ENCODE results near the gene UHRF2. TPM values are rescaled to one million over a fixed set of nuclear protein-coding genes. Genes with fewer than 3 reads are reported as not detected.

UHRF2 gene
- total and polyA plus RNA-seq, 9 of the 15 experiments (the other 6 are each of a cell fraction or from before 2014, with no cell fraction given) = 5.6 to 39.0 (median 20.1) TPM

- TF ChIP-seq CHD7 (IDR thresholded peaks at IDR 0.05; ENCODE audit: low read depth, low read length) = no peak
- TF ChIP-seq PRPF4 (IDR thresholded peaks at IDR 0.05; ENCODE audit: insufficient read depth, low read depth, low read length, poor library complexity, severe bottlenecking) = no peak
Measured at GRCh38 chr9:6459718-6460117, 46.7 kb downstream of the UHRF2 start (continued).
